Transverse colon (tissue), 4 donors: ENCODE data around the gene ACLY. TPM values are rescaled to one million over a fixed set of nuclear protein-coding genes. Genes with fewer than 3 reads are reported as not detected.

Source experiments
- DNase-seq: peaks from one replicate; pipeline ENCODE4 v3.0.0-alpha.2; 2019
- H3K27ac ChIP-seq, 4 donors: fragments of 200-600 bp; sonication (generic); 2 replicates each; pipeline ENCODE4 v1.5.1; 2016 to 2018; ENCODE audit warnings: inconsistent platforms in 4 of 4
- H3K27me3 ChIP-seq: fragments of 200-600 bp; sonication (generic); 2 replicates; pipeline ENCODE4 v1.5.1; 2017; ENCODE audit warnings: inconsistent platforms
- H3K36me3 ChIP-seq, 4 donors: fragments of 200-600 bp; sonication (generic); 2 replicates each; pipeline ENCODE4 v1.5.1; 2017 to 2019; ENCODE audit warnings: inconsistent platforms in 4 of 4
- H3K4me1 ChIP-seq, 4 donors: fragments of 200-600 bp; sonication (generic); 2 replicates each; pipeline ENCODE4 v1.5.1; 2017 to 2020; ENCODE audit warnings: inconsistent platforms in 4 of 4
- H3K4me3 ChIP-seq, 4 donors: fragments of 200-600 bp; sonication (generic); 1 replicate in 1 of 4; 2 replicates in 3 of 4; pipeline versions ENCODE4 v1.5.1 to v1.6.1; 2017 to 2019; ENCODE audit warnings: inconsistent platforms in 4 of 4
- H3K9me3 ChIP-seq, 2 donors: fragments of 200-600 bp; sonication (generic); 2 replicates each; pipeline ENCODE4 v1.5.1; 2017 to 2019; ENCODE audit warnings: inconsistent platforms in 2 of 2
- EP300 ChIP-seq: sonication (generic); formaldehyde crosslinking; IDR thresholded peaks from one replicate; pipeline ENCODE4 v1.6.1; 2017; ENCODE audit warnings: antibody characterized with exemption, low read depth
- POLR2A ChIP-seq: fragments of 450-650 bp; IDR thresholded peaks from one replicate; pipeline ENCODE4 v1.6.1; 2016; ENCODE audit warnings: antibody characterized with exemption, mild to moderate bottlenecking, moderate library complexity
- POLR2AphosphoS5 ChIP-seq, 3 donors: sonication (generic); formaldehyde crosslinking; IDR thresholded peaks; one replicate each; pipeline ENCODE4 v1.6.1; 2016; ENCODE audit warnings: antibody characterized with exemption in 3 of 3
- WGBS, 2 donors: methylation state at CpG; one replicate each; pipeline ENCODE4 v1.1.5; 2018; ENCODE audit warnings: low coverage in 1 of 2; 5-methylcytosine and 5-hydroxymethylcytosine counted together
- in situ Hi-C, 4 donors: fragments of 200-750 bp; cut with MboI; loops; one replicate each; pipeline versions ENCODE4 v1.15.0 to v1.15.1; 2017; ENCODE audit warnings: low sequenced_read_pairs in 3 of 4, low pct_ligation_motif_present in 1 of 4, low pct_unique_long_range_greater_than_20kb in 1 of 4
- intact Hi-C: fragments of 100-400 bp; cut with DNase I; formaldehyde crosslinking; loops from one replicate; pipeline ENCODE4 v1.15.1; 2023; ENCODE audit warnings: low total_unique reads
- total RNA-seq, 4 donors: library from RNA; depleted of rRNA; stranded (reverse); fragments of >200 nt; gene quantifications; one replicate each; pipeline ENCODE4 v1.1.0, GENCODE V29; 2016
- TF ChIP-seq, protein P1 (sequence below), 5 experiments: fragments of 200-600 bp in 3 of 5; fragments of 450-650 bp in 2 of 5; sonication (generic) in 3 of 5; IDR thresholded peaks; 1 replicate in 2 of 5; 2 replicates in 3 of 5; pipeline ENCODE4 v1.5.1; 2016 to 2017; ENCODE audit warnings: antibody characterized with exemption in 5 of 5, inconsistent platforms in 3 of 5, mild to moderate bottlenecking in 2 of 5, moderate library complexity in 1 of 5

ACLY gene
- total RNA-seq, 4 donors from 2014 or later: 39.2 to 69.2 (median 51.9) TPM

DNA sequence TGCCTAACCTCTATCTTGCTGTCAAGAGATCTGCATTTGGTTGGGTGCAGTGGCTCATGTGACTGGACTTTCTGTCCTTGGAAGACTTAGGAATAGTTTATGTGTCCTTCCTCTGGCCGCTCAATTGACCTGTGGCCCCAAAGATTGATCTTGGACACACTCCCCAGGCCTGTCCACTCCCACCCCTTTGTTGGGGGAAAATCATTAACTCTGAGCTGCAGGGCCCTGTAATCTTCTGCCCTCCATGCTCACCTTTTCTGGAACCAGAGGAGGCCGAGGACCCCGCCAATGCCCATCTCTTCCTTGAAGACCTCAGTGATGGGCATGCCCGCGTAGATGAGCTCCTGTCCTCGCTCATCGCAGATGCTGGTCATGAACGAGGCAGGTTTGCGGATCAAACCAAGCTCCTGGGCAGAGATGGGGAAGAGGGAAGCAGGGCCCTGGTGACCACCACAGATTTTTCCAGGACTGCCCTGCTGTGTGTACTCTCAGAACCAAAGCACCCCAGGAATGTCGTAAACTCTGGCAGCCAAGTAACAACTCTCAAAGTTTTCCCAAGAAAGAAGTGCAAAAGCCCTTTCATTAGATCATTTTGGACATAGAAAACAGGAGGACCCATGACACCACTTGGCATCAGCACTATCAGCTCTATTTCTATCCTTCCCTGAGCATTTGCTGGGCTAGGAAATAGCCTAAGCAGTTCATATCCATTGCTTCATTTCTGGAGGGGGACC is 45.0 kb downstream of the ACLY start:
- in situ Hi-C loops (no loop called here), intact Hi-C loops (no loop called here)
- Histone ChIP-seq H3K4me1 (no peaks in the 10 kb centered on the region), H3K27me3 (no peaks in the 10 kb centered on the region), H3K27ac (no peak overlapping the region), H3K9me3 (no peaks in the 10 kb centered on the region), H3K4me3 (no peak overlapping the region), H3K36me3 (peaks cover 0 to 42% (median 17%) of the 10 kb centered on the region in 4 donors)
- TF ChIP-seq EP300 (no peak), POLR2A (no peak), POLR2AphosphoS5 (IDR thresholded peaks at IDR 0.05) (no peak)
- TF ChIP-seq, protein P1, sequence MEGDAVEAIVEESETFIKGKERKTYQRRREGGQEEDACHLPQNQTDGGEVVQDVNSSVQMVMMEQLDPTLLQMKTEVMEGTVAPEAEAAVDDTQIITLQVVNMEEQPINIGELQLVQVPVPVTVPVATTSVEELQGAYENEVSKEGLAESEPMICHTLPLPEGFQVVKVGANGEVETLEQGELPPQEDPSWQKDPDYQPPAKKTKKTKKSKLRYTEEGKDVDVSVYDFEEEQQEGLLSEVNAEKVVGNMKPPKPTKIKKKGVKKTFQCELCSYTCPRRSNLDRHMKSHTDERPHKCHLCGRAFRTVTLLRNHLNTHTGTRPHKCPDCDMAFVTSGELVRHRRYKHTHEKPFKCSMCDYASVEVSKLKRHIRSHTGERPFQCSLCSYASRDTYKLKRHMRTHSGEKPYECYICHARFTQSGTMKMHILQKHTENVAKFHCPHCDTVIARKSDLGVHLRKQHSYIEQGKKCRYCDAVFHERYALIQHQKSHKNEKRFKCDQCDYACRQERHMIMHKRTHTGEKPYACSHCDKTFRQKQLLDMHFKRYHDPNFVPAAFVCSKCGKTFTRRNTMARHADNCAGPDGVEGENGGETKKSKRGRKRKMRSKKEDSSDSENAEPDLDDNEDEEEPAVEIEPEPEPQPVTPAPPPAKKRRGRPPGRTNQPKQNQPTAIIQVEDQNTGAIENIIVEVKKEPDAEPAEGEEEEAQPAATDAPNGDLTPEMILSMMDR (IDR thresholded peaks at IDR 0.05): no peak
- DNase-seq: no peak
- 96% methylated on average over 10 of the region's 10 CpGs; no CpG with 5 or more reads in 1 of the 2 donors for WGBS, 2 donors

DNA sequence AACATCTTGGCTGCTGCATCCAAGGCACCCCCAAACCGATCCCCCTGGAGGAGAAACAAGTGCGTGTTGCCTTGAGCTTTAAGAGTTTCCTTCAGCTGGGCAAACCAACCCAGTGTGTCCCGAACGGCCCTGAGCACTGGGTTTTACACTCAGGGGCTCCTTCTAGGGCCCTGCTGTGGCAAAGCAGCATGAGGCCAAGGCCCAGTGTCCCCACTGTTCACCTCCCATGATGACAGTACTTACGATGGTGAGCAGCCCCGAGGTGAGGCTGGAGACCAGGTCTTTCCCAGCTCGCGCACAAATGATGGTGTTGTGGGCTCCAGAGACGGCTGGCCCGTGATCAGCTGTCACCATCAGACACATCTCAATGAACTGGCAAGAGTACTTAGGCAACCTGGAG is 47.0 kb downstream of the ACLY start:
- Histone ChIP-seq H3K27me3 (no peaks in the 10 kb centered on the region), H3K9me3 (no peaks in the 10 kb centered on the region), H3K36me3 (peaks cover 0 to 29% (median 12%) of the 10 kb centered on the region in 4 donors), H3K4me3 (no peak overlapping the region), H3K27ac (no peak overlapping the region), H3K4me1 (no peaks in the 10 kb centered on the region)
- TF ChIP-seq POLR2AphosphoS5 (IDR thresholded peaks at IDR 0.05) (no peak), EP300 (no peak), POLR2A (no peak)
- TF ChIP-seq, protein P1 (IDR thresholded peaks at IDR 0.05): no peak
- in situ Hi-C loops (no loop called here), intact Hi-C loops (no loop called here)
- WGBS, 2 donors: 97% methylated on average over 10 of the region's 10 CpGs; no CpG with 5 or more reads in 1 of the 2 donors
- DNase-seq: no peak

DNA sequence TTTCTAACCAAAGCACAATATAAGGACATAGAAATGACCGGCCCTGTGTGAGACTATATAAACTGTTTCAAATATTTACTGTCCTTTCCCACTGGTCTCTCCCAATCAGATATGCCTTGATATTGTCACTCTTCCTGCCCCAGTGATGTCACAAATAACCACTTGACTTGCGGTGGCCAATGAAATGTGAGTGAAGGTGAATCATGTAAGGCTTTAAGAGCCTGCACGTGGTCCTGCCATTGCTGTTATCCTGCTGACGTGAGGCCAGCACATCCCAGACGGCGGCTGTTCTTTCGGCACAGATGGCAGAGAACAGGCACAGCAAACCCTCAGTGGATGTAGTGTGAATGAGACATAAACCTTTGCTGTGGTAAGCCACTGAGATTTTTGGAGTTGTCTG is 48.1 kb downstream of the ACLY start:
- no peaks in the 10 kb centered on the region for H3K9me3 ChIP-seq
- H3K27me3 ChIP-seq: no peaks in the 10 kb centered on the region
- 87% methylated on average over 7 of the region's 7 CpGs; no CpG with 5 or more reads in 1 of the 2 donors for WGBS, 2 donors
- H3K4me1 ChIP-seq: peaks cover 0 to under 1% (median 0%) of the 10 kb centered on the region in 4 donors
- H3K4me3 ChIP-seq: no peak overlapping the region
- no peak for DNase-seq
- H3K27ac ChIP-seq: no peak overlapping the region
- intact Hi-C loops (no loop called here), in situ Hi-C loops (no loop called here)
- H3K36me3 ChIP-seq: peaks cover 0 to 28% (median 11%) of the 10 kb centered on the region in 4 donors
- no peak for TF ChIP-seq EP300
- no peak for TF ChIP-seq POLR2A
- TF ChIP-seq, protein P1 (IDR thresholded peaks at IDR 0.05): no peak
- TF ChIP-seq POLR2AphosphoS5 (IDR thresholded peaks at IDR 0.05): no peak

DNA sequence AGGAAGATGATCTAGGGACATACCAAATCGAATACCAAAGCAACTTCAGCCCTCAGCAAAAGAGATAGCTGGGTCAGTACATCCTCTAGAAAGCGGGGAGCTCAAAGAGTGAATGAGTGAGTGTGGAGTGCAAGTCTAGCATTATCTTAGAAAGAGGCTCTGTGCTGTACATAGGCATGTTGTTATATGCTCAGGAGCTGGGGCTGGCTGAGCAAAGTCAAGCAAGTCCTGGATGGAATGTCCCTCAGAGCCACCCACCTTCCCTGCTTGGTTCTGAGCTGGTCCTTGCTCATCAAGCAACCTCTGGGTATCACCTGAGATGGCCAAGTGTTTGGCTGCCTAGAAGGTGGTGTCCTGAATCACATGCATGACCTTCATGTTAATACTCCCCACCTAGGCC is 48.7 kb downstream of the ACLY start:
- Histone ChIP-seq H3K27ac (no peak overlapping the region), H3K27me3 (no peaks in the 10 kb centered on the region), H3K9me3 (no peaks in the 10 kb centered on the region), H3K4me1 (peaks cover 0 to 3% (median 1%) of the 10 kb centered on the region in 4 donors), H3K36me3 (peaks cover 0 to 28% (median 11%) of the 10 kb centered on the region in 4 donors), H3K4me3 (no peak overlapping the region)
- intact Hi-C loops: no loop called here
- TF ChIP-seq, protein P1 (IDR thresholded peaks at IDR 0.05): no peak
- TF ChIP-seq EP300: no peak
- TF ChIP-seq POLR2A: no peak
- TF ChIP-seq POLR2AphosphoS5 (IDR thresholded peaks at IDR 0.05): no peak
- 88 to 93% methylated on average over 2 of the region's 2 CpGs for WGBS, 2 donors
- in situ Hi-C loops: no loop called here
- DNase-seq: no peak
